ENCODE results near the gene CRYBB3. TPM values are rescaled to one million over a fixed set of nuclear protein-coding genes. Genes with fewer than 3 reads are reported as not detected.
A peak's percentile ranks its signal among the peaks of the same experiment; 100 is the strongest.

Gene CRYBB3
- total and polyA plus RNA-seq, 2 of the 13 experiments (the other 11 are each of a cell fraction or from before 2014, with no cell fraction given) = 0.18 to 0.28 TPM

- no peaks in the 10 kb centered on the region for H3K79me2 ChIP-seq (ENCODE audit: insufficient read depth, low read length)
- BruUV-seq (replicated peaks) = no TSS peak
- CTCF ChIA-PET (ENCODE audit: low intra/inter-chr PET ratio, low total read pairs) = no interaction called here
- no peaks in the 10 kb centered on the region for H4K20me1 ChIP-seq (ENCODE audit: insufficient read depth, low read length)
- no peak overlapping the region for H3K4me3 ChIP-seq (replicated peaks in 1 of 3; ENCODE audit: insufficient read depth in 1 of 3, low read depth in 2 of 3, low read length in 3 of 3)
- intact Hi-C loops (cut with micrococcal nuclease; ENCODE audit: unreplicated experiment) = no loop called here
- H3K27me3 ChIP-seq (ENCODE audit: control insufficient read depth in 1 of 2, insufficient read depth in 2 of 2, low read length in 2 of 2) = no peaks in the 10 kb centered on the region
- TF ChIP-seq ZNF709 (CRISPR knock-in tag; IDR thresholded peaks at IDR 0.05) (no peak), AGO2 (optimal IDR thresholded peaks at IDR 0.05; ENCODE audit: low read depth, low read length) (peak; percentile 52)
- no peaks in the 10 kb centered on the region for H3K9me3 ChIP-seq (ENCODE audit: low read length)
- no peak for FAIRE-seq
- no peak overlapping the region for H3K27ac ChIP-seq (ENCODE audit: extremely low read length, insufficient read depth, low read length)
- ATAC-seq = no peak
- H3K9ac ChIP-seq (ENCODE audit: insufficient read depth, low read depth, low read length) = no peak overlapping the region
- H3K36me3 ChIP-seq (replicated peaks in 1 of 2; ENCODE audit: control insufficient read depth in 1 of 2, insufficient read depth in 2 of 2, low read length in 2 of 2) = no peaks in the 10 kb centered on the region
- no peak for DNase-seq (ENCODE audit: low spot score)
- H3K4me2 ChIP-seq (ENCODE audit: low read depth, low read length) = no peak overlapping the region
- H3K4me1 ChIP-seq (ENCODE audit: insufficient read depth, low read length) = peaks cover 15% of the 10 kb centered on the region
- POLR2A ChIA-PET = no interaction called here
- WGBS (ENCODE audit: low lambda C conversion rate) = 95% methylated on average over 11 of the region's 21 CpGs
- in situ Hi-C loops (cut with HindIII; ENCODE audit: extremely low pct_ligation_motif_present, low pct_unique_long_range_greater_than_20kb) = no loop called here
- H2AFZ ChIP-seq (ENCODE audit: low read length) = no peak overlapping the region
Measured at GRCh38 chr22:25206998-25207397, 7.3 kb downstream of the CRYBB3 start.

GRCh38 chr22:25207553-25208157, 8.0 kb downstream of the CRYBB3 start:
- no peaks in the 10 kb centered on the region for H3K79me2 ChIP-seq (ENCODE audit: insufficient read depth, low read length)
- no peak for TF ChIP-seq ZNF142 (CRISPR knock-in tag; IDR thresholded peaks at IDR 0.05)
- BruUV-seq (replicated peaks) = no TSS peak
- no peaks in the 10 kb centered on the region for H3K36me3 ChIP-seq (replicated peaks in 1 of 2; ENCODE audit: control insufficient read depth in 1 of 2, insufficient read depth in 2 of 2, low read length in 2 of 2)
- H3K4me3 ChIP-seq (replicated peaks in 1 of 3; ENCODE audit: insufficient read depth in 1 of 3, low read depth in 2 of 3, low read length in 3 of 3) = no peak overlapping the region
- no peak overlapping the region for H2AFZ ChIP-seq (ENCODE audit: low read length)
- ChIA-PET POLR2A (no interaction called here), CTCF (ENCODE audit: low intra/inter-chr PET ratio, low total read pairs) (no interaction called here)
- no peak overlapping the region for H3K27ac ChIP-seq (ENCODE audit: extremely low read length, insufficient read depth, low read length)
- ATAC-seq = no peak
- no peak for FAIRE-seq
- no peaks in the 10 kb centered on the region for H3K27me3 ChIP-seq (ENCODE audit: control insufficient read depth in 1 of 2, insufficient read depth in 2 of 2, low read length in 2 of 2)
- intact Hi-C loops (cut with micrococcal nuclease; ENCODE audit: unreplicated experiment) = no loop called here
- no peak for DNase-seq (ENCODE audit: low spot score)
- H3K4me2 ChIP-seq (ENCODE audit: low read depth, low read length) = no peak overlapping the region
- WGBS (ENCODE audit: low lambda C conversion rate) = 72% methylated on average over 2 of the region's 2 CpGs
- no peaks in the 10 kb centered on the region for H4K20me1 ChIP-seq (ENCODE audit: insufficient read depth, low read length)
- H3K9me3 ChIP-seq (ENCODE audit: low read length) = no peaks in the 10 kb centered on the region
- peaks cover 15% of the 10 kb centered on the region for H3K4me1 ChIP-seq (ENCODE audit: insufficient read depth, low read length)
- no peak overlapping the region for H3K9ac ChIP-seq (ENCODE audit: insufficient read depth, low read depth, low read length)
- in situ Hi-C loops (cut with HindIII; ENCODE audit: extremely low pct_ligation_motif_present, low pct_unique_long_range_greater_than_20kb) = no loop called here

All from HepG2 (cell line).